ENCODE results near the gene MAGI2.

DNA sequence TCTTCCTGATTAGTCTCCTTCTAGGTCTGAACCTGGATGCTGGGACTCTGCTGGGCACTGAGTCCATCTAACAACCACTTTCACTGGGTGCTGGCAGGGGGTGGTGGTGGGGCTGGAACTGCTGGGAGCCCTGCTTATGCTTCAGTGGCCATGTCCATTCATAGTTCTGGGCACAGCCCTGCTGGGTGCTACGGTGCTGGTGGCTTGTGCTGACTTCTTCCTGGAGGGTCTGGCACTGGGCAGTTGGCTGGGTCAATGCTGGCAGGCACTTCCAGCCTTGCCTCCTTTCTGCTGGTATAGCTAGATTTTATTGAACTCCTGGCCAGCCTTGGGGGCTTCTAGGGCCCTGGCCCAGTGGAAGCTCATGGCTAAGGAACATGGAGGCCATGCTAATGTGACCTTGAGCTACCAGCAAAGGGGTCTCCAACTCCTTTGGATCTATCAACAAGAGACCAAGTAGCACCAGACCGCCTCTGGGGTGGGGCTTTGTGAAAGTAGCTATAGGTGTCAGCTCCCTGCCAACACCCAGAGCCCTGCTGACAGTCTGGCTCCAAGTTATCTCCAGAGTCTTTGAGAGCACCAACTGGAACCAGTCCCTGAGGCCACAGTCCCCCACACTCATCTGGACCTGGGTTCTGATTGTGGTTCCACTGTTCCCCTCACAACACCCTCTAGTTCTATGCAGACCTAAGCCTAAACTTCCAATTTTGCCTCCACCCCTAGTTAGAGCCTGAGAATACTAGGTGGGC, 99.6 kb downstream of the MAGI2 start:
- TF ChIP-seq, protein P1, sequence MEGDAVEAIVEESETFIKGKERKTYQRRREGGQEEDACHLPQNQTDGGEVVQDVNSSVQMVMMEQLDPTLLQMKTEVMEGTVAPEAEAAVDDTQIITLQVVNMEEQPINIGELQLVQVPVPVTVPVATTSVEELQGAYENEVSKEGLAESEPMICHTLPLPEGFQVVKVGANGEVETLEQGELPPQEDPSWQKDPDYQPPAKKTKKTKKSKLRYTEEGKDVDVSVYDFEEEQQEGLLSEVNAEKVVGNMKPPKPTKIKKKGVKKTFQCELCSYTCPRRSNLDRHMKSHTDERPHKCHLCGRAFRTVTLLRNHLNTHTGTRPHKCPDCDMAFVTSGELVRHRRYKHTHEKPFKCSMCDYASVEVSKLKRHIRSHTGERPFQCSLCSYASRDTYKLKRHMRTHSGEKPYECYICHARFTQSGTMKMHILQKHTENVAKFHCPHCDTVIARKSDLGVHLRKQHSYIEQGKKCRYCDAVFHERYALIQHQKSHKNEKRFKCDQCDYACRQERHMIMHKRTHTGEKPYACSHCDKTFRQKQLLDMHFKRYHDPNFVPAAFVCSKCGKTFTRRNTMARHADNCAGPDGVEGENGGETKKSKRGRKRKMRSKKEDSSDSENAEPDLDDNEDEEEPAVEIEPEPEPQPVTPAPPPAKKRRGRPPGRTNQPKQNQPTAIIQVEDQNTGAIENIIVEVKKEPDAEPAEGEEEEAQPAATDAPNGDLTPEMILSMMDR (IDR thresholded peaks at IDR 0.05 in 4 of 5, conservative IDR thresholded peaks at IDR 0.05 in 1 of 5): no peak
- no peak for TF ChIP-seq POLR2A (IDR thresholded peaks at IDR 0.05)
